K562 (cell line): ENCODE data around the gene NCAPD2. TPM values are rescaled to one million over a fixed set of nuclear protein-coding genes. Genes with fewer than 3 reads are reported as not detected.

ENCODE experiments used
- ATAC-seq: fragments of 200-7000 bp; cut with Tn5 transposase; 3 replicates; pipeline ENCODE4 v1.9.1; 2020; ENCODE audit warnings: moderate library complexity
- BruUV-seq: library from RNA; stranded (reverse); fragments of 400-500 nt; replicated peaks from 2 replicates; lab custom pipeline; 2021; lab: Mats Ljungman, UMichigan
- CTCF ChIA-PET: fragments of 300-600 bp; formaldehyde crosslinking; extraction: SDS; loops from one replicate; lab custom pipeline; 2021; ENCODE audit warnings: low intra/inter-chr PET ratio; lab: Yijun Ruan, JAX
- POLR2A ChIA-PET: fragments of 300-600, 350-650 bp; sonication (Branson Sonifier 250); formaldehyde crosslinking; extraction: SDS; loops from one replicate; lab custom pipeline; 2021; ENCODE audit warnings: antibody characterized with exemption, inconsistent platforms; lab: Yijun Ruan, JAX
- DNase-seq, 4 experiments: peaks; one replicate each; pipeline versions ENCODE4 v3.0.0 to v3.0.0-alpha.2; 2011 to 2018; ENCODE audit warnings: low spot score in 3 of 4, mixed read lengths in 3 of 4; ENCODE audit errors: extremely low read depth in 1 of 4
- FAIRE-seq: peaks from 2 replicates; lab custom pipeline; 2011; peaks lifted over from hg19 to GRCh38; lab: Jason Lieb, UNC
- H2AFZ ChIP-seq: 2 replicates; pipeline ENCODE4 v1.6.0; 2011; ENCODE audit warnings: low read depth, low read length, control low read depth, inconsistent platforms
- H3K27ac ChIP-seq: fragments of 200-600 bp; 3 replicates; pipeline ENCODE4 v1.8.0; 2011; ENCODE audit warnings: low read depth, mild to moderate bottlenecking, control low read depth, inconsistent platforms, low read length, moderate library complexity, mixed read lengths; ENCODE audit errors: extremely low read depth
- H3K27me3 ChIP-seq, 2 experiments: fragments of 300-600 bp in 1 of 2; 2 replicates in 1 of 2; 3 replicates in 1 of 2; pipeline versions ENCODE4 v1.6.0 to v1.8.0; 2011; ENCODE audit warnings: inconsistent platforms in 2 of 2, low read length in 2 of 2, mild to moderate bottlenecking in 1 of 2, mixed read lengths in 1 of 2, moderate library complexity in 1 of 2; ENCODE audit not compliant: control insufficient read depth in 2 of 2, insufficient read depth in 2 of 2
- H3K36me3 ChIP-seq: fragments of 300-600 bp; 3 replicates; pipeline ENCODE4 v1.8.0; 2011; ENCODE audit warnings: mild to moderate bottlenecking, low read length, inconsistent platforms; ENCODE audit not compliant: control insufficient read depth, insufficient read depth
- H3K4me1 ChIP-seq, 2 experiments: fragments of 200-600 bp in 1 of 2; replicated peaks in 1 of 2; 2 replicates in 1 of 2; 3 replicates in 1 of 2; pipeline versions ENCODE4 v1.5.1 to v1.8.0; 2011; ENCODE audit warnings: inconsistent platforms in 2 of 2, low read length in 2 of 2, mild to moderate bottlenecking in 1 of 2, mixed read lengths in 1 of 2, moderate library complexity in 1 of 2; ENCODE audit not compliant: control insufficient read depth in 2 of 2, insufficient read depth in 2 of 2
- H3K4me2 ChIP-seq: 2 replicates; pipeline ENCODE4 v1.6.1; 2011; ENCODE audit warnings: low read length, control low read depth, inconsistent platforms, mixed read lengths; ENCODE audit not compliant: insufficient read depth
- H3K4me3 ChIP-seq: fragments of 200-600 bp; sonication (generic), shearing (Covaris generic); 2 replicates; pipeline ENCODE4 v1.5.1; 2016; ENCODE audit warnings: control low read depth, inconsistent platforms
- H3K79me2 ChIP-seq: fragments of 200-600 bp; 3 replicates; pipeline ENCODE4 v1.8.0; 2011; ENCODE audit warnings: low read length, inconsistent platforms; ENCODE audit not compliant: control insufficient read depth, insufficient read depth
- H3K9ac ChIP-seq, 2 experiments: 2 replicates each; pipeline versions ENCODE4 v1.6.0 to v1.6.1; 2011; ENCODE audit warnings: low read depth in 2 of 2, low read length in 2 of 2, control low read depth in 1 of 2, inconsistent platforms in 1 of 2, mild to moderate bottlenecking in 1 of 2, mixed read lengths in 1 of 2; ENCODE audit not compliant: insufficient read depth in 1 of 2
- H3K9me1 ChIP-seq: one replicate; pipeline ENCODE4 v1.6.0; 2011; ENCODE audit warnings: inconsistent platforms, mild to moderate bottlenecking, low read length, moderate library complexity; ENCODE audit not compliant: control insufficient read depth, insufficient read depth
- H3K9me3 ChIP-seq: replicated peaks from 2 replicates; pipeline ENCODE4 v1.5.1; 2011; ENCODE audit warnings: low read depth, low read length, inconsistent platforms; ENCODE audit not compliant: control insufficient read depth, insufficient read depth
- H4K20me1 ChIP-seq: replicated peaks from 2 replicates; pipeline ENCODE4 v1.6.1; 2011; ENCODE audit warnings: low read length, inconsistent platforms, mixed read lengths; ENCODE audit not compliant: control insufficient read depth, insufficient read depth
- BDP1 ChIP-seq: IDR thresholded peaks from 3 replicates; pipeline ENCODE4 v1.6.1; 2011; ENCODE audit not compliant: insufficient read length, insufficient read depth
- IRF9 ChIP-seq: fragments of 450-650 bp; IDR thresholded peaks from 2 replicates; pipeline ENCODE4 v1.6.1; 2016; ENCODE audit warnings: missing biosample characterization, missing genetic modification characterization
- SMAD4 ChIP-seq: fragments of 250-450 bp; sonication (Bioruptor Pico); conservative IDR thresholded peaks from 2 replicates; pipeline ENCODE4 v1.8.0; 2021; ENCODE audit warnings: inconsistent platforms, mild to moderate bottlenecking, moderate library complexity
- SMC3 ChIP-seq: conservative IDR thresholded peaks from 2 replicates; pipeline ENCODE4 v1.6.1; 2011; ENCODE audit warnings: low read depth, low read length, improper control_type of control experiment; ENCODE audit not compliant: insufficient read depth
- WGBS: fragments of 100-300 bp; shearing (Covaris generic); methylation state at CpG from one replicate; pipeline ENCODE4 v1.1.6; 2016; ENCODE audit warnings: low coverage, mixed read lengths; ENCODE audit not compliant: insufficient coverage; ENCODE audit errors: missing lambda C conversion rate; 5-methylcytosine and 5-hydroxymethylcytosine counted together
- in situ Hi-C: fragments of 300-500 bp; cut with MboI; formaldehyde crosslinking; loops from 4 replicates; pipeline ENCODE4 v1.15.0; 2018; ENCODE audit warnings: inconsistent platforms, mixed read lengths
- intact Hi-C: fragments of 100-400 bp; cut with micrococcal nuclease; formaldehyde crosslinking; loops from 2 replicates; pipeline ENCODE4 v1.14.2; 2022
- polyA plus RNA-seq, 8 experiments: library from polyadenylated mRNA; depleted of rRNA in 4 of 8; stranded (reverse) in 5 of 8; unstranded in 3 of 8; fragments of >200 nt; fragmentation: Nextera tagmentation in 2 of 8; fragmentation: Illumina TruSeq in 1 of 8; extraction: Ambion mirVana in 2 of 8; extraction: Trizol in 1 of 8; gene quantifications; 2 replicates each; pipeline versions ENCODE4 v1.2.1 to v1.2.3, GENCODE V29; 2011 to 2014; ENCODE audit warnings: inconsistent platforms in 1 of 8, missing spikeins in 1 of 8
- total RNA-seq, 7 experiments: library from RNA; depleted of rRNA in 6 of 7; stranded (reverse); fragments of >200 nt in 6 of 7; fragmentation: Illumina TruSeq in 2 of 7; extraction: Trizol in 2 of 7; gene quantifications; 2 replicates each; pipeline versions ENCODE4 v1.2.1 to v1.2.3, GENCODE V29; 2011 to 2021; ENCODE audit warnings: low replicate concordance in 1 of 7

NCAPD2 gene
- total and polyA plus RNA-seq, 9 of the 15 experiments (the other 6 are each of a cell fraction or from before 2014, with no cell fraction given), result 16.9 to 93.7 (median 68.3) TPM

DNA sequence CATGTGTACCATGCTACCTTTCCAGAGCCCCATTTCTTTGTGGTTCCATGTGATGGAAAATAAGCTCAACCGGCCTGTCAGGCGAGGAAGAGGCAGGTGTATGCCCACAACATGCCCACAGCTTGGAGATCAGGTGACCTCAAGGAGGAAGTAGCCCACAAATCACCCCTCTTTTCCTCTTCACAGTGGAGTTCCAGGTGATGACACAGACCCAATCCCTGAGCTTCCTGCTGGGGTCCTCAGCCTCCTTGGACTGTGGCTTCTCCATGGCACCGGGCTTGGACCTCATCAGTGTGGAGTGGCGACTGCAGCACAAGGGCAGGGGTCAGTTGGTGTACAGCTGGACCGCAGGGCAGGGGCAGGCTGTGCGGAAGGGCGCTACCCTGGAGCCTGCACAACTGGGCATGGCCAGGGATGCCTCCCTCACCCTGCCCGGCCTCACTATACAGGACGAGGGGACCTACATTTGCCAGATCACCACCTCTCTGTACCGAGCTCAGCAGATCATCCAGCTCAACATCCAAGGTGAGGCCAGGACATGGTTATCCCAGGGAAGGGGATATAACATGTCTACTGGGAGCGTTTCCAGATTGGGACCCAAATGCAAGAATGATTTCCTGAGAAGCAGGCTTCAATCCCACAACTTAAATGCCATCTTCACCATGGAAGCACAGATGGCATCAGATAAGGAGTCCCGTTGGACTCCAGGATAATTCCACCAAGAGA is 36.5 kb upstream of the NCAPD2 start:
- no peak overlapping the region for H3K27ac ChIP-seq
- no peak overlapping the region for H3K4me3 ChIP-seq
- no peak for FAIRE-seq
- no peaks in the 10 kb centered on the region for H3K9me1 ChIP-seq
- 47% methylated on average over 12 of the region's 12 CpGs for WGBS
- 0 out of 3 replicates have a peak, but pooled peaks cover 5% of the 10 kb centered on the region for H3K36me3 ChIP-seq
- H4K20me1 ChIP-seq, result no peaks in the 10 kb centered on the region
- no peaks in the 10 kb centered on the region for H3K9me3 ChIP-seq
- TF ChIP-seq SMAD4 (CRISPR knock-in tag) (no peak), IRF9 (tag) (no peak), BDP1 (no peak), SMC3 (no peak)
- BruUV-seq, result no TSS peak
- H2AFZ ChIP-seq, result no peak overlapping the region
- no peak overlapping the region for H3K9ac ChIP-seq
- in situ Hi-C loops (loop anchor here (25.0 kb wide), 1 partner anchor 395 kb away; no protein-coding TSS in a partner anchor), intact Hi-C loops (no loop called here)
- peaks cover 5 to 8% of the 10 kb centered on the region in 2 experiments; a peak in 4 of 5 replicates for H3K4me1 ChIP-seq
- H3K79me2 ChIP-seq, result no peaks in the 10 kb centered on the region
- no peak for DNase-seq
- H3K4me2 ChIP-seq, result no peak overlapping the region
- ATAC-seq, result no peak
- CTCF ChIA-PET, result no interaction called here
- no peaks in the 10 kb centered on the region for H3K27me3 ChIP-seq
- POLR2A ChIA-PET, result interaction anchor here (0.6 to 1.3 kb wide), 5 partner anchors 13 to 415 kb away, joined by 3 to 7 read pairs (median 3); partner anchors contain the start of gene VAMP1
